GM23338 (cell line): ENCODE measurements around the gene CATSPERE. TPM values are rescaled to one million over a fixed set of nuclear protein-coding genes. Genes with fewer than 3 reads are reported as not detected.

Experiments
- ATAC-seq: fragments of 200-7000 bp; cut with Tn5 transposase; 3 replicates; pipeline ENCODE4 v1.9.1; 2020
- DNase-seq: peaks from one replicate; pipeline ENCODE4 v3.0.0-alpha.2; 2015; ENCODE audit warnings: low spot score
- H2AFZ ChIP-seq: fragments of 200-600 bp; sonication (generic); 2 replicates; pipeline ENCODE4 v1.8.0; 2016; ENCODE audit warnings: antibody characterized with exemption, mild to moderate bottlenecking, moderate library complexity
- H3F3A ChIP-seq: fragments of 200-600 bp; sonication (generic); replicated peaks from 2 replicates; pipeline ENCODE4 v1.8.0; 2017; ENCODE audit warnings: antibody characterized with exemption, mixed run types, low read depth
- H3K27ac ChIP-seq: fragments of 200-600 bp; sonication (generic); 2 replicates; pipeline ENCODE4 v1.6.1; 2016; ENCODE audit warnings: low read depth
- H3K27me3 ChIP-seq: fragments of 200-600 bp; sonication (generic); 2 replicates; pipeline ENCODE4 v1.8.0; 2016; ENCODE audit warnings: mild to moderate bottlenecking, mixed run types, moderate library complexity; ENCODE audit not compliant: insufficient read depth
- H3K36me3 ChIP-seq: fragments of 200-600 bp; sonication (generic); 2 replicates; pipeline ENCODE4 v1.8.0; 2016; ENCODE audit warnings: mild to moderate bottlenecking; ENCODE audit not compliant: insufficient read depth
- H3K4me1 ChIP-seq: fragments of 200-600 bp; sonication (generic); 2 replicates; pipeline ENCODE4 v1.8.0; 2016; ENCODE audit warnings: mild to moderate bottlenecking, moderate library complexity; ENCODE audit not compliant: insufficient read depth
- H3K4me2 ChIP-seq: fragments of 200-600 bp; sonication (generic); 2 replicates; pipeline ENCODE4 v1.7.1; 2017; ENCODE audit warnings: mixed run types
- H3K4me3 ChIP-seq: fragments of 200-600 bp; sonication (generic); 2 replicates; pipeline ENCODE4 v1.6.1; 2016; ENCODE audit warnings: mixed run types
- H3K79me2 ChIP-seq: fragments of 200-600 bp; sonication (generic); replicated peaks from 2 replicates; pipeline ENCODE4 v1.8.0; 2017; ENCODE audit warnings: mild to moderate bottlenecking; ENCODE audit not compliant: insufficient read depth
- H3K9me2 ChIP-seq: fragments of 200-600 bp; sonication (generic); 2 replicates; pipeline ENCODE4 v1.8.0; 2017; ENCODE audit not compliant: insufficient read depth
- H4K20me1 ChIP-seq: fragments of 200-600 bp; sonication (generic); replicated peaks from 2 replicates; pipeline ENCODE4 v1.8.0; 2017; ENCODE audit warnings: mild to moderate bottlenecking; ENCODE audit not compliant: insufficient read depth
- H3K27ac Mint-ChIP-seq: 2 replicates; pipeline ENCODE4 v1.8.0; 2020; ENCODE audit warnings: inconsistent platforms, mild to moderate bottlenecking, moderate library complexity, mixed read lengths
- H3K27me3 Mint-ChIP-seq: 3 replicates; pipeline ENCODE4 v1.8.0; 2022; ENCODE audit warnings: low read depth, mild to moderate bottlenecking, moderate library complexity, mixed read lengths, inconsistent platforms; ENCODE audit not compliant: insufficient read depth, poor library complexity
- H3K36me3 Mint-ChIP-seq: 3 replicates; pipeline ENCODE4 v1.8.0; 2021; ENCODE audit warnings: low read depth, mild to moderate bottlenecking, inconsistent platforms, moderate library complexity, mixed read lengths
- H3K4me1 Mint-ChIP-seq: 3 replicates; pipeline ENCODE4 v1.8.0; 2020; ENCODE audit warnings: mild to moderate bottlenecking, inconsistent platforms, mixed read lengths
- H3K4me3 Mint-ChIP-seq: 3 replicates; pipeline ENCODE4 v1.8.0; 2021; ENCODE audit warnings: moderate library complexity, mild to moderate bottlenecking, inconsistent platforms, mixed read lengths
- H3K9me3 Mint-ChIP-seq: 3 replicates; pipeline ENCODE4 v1.8.0; 2020; ENCODE audit warnings: moderate library complexity, mild to moderate bottlenecking, inconsistent platforms, mixed read lengths
- CREB1 ChIP-seq: fragments of 250-450 bp; sonication (Bioruptor Pico); IDR thresholded peaks from 2 replicates; pipeline ENCODE4 v1.5.0; 2020; ENCODE audit warnings: low read depth, mild to moderate bottlenecking, moderate library complexity
- CTCF ChIP-seq, 2 experiments: fragments of 200-600 bp in 1 of 2; sonication (generic) in 1 of 2; conservative IDR thresholded peaks; 2 replicates each; pipeline versions ENCODE4 v1.5.1 to v1.6.1; 2016 to 2017; ENCODE audit warnings: antibody characterized with exemption in 2 of 2, low read depth in 2 of 2, mild to moderate bottlenecking in 2 of 2, moderate library complexity in 1 of 2
- EZH2 ChIP-seq: fragments of 200-600 bp; sonication (generic); IDR thresholded peaks from one replicate; pipeline ENCODE4 v1.8.0; 2017; ENCODE audit warnings: antibody characterized with exemption, mild to moderate bottlenecking, low read depth; ENCODE audit not compliant: unreplicated experiment
- EZH2phosphoT487 ChIP-seq: fragments of 200-600 bp; sonication (generic); IDR thresholded peaks from one replicate; pipeline ENCODE4 v1.8.1; 2018; ENCODE audit warnings: antibody characterized with exemption; ENCODE audit not compliant: unreplicated experiment
- JUNB ChIP-seq: IDR thresholded peaks from one replicate; pipeline ENCODE4 v1.6.1; 2016; ENCODE audit warnings: antibody characterized with exemption; ENCODE audit not compliant: unreplicated experiment
- NANOG ChIP-seq: IDR thresholded peaks from 2 replicates; pipeline ENCODE4 v1.6.1; 2016; ENCODE audit warnings: antibody characterized with exemption, borderline replicate concordance
- REST ChIP-seq: IDR thresholded peaks from one replicate; pipeline ENCODE4 v1.6.1; 2018; ENCODE audit warnings: antibody characterized with exemption; ENCODE audit not compliant: unreplicated experiment
- STAT1 ChIP-seq: IDR thresholded peaks from one replicate; pipeline ENCODE4 v1.6.1; 2016; ENCODE audit warnings: antibody characterized with exemption; ENCODE audit not compliant: unreplicated experiment
- ZNF114 ChIP-seq: fragments of 250-450 bp; sonication (Bioruptor Pico); IDR thresholded peaks from 2 replicates; pipeline ENCODE4 v1.5.0; 2020; ENCODE audit warnings: mild to moderate bottlenecking, moderate library complexity
- ZNF331 ChIP-seq: fragments of 250-450 bp; sonication (Bioruptor Pico); IDR thresholded peaks from 2 replicates; pipeline ENCODE4 v1.5.0; 2020; ENCODE audit warnings: low read depth, mild to moderate bottlenecking, moderate library complexity
- ZNF462 ChIP-seq: fragments of 250-450 bp; sonication (Bioruptor Pico); IDR thresholded peaks from 2 replicates; pipeline ENCODE4 v1.5.0; 2020; ENCODE audit warnings: mild to moderate bottlenecking, moderate library complexity
- polyA plus RNA-seq: library from polyadenylated mRNA; unstranded; fragments of >200 nt; fragmentation: Nextera tagmentation; extraction: Ambion mirVana; gene quantifications from 2 replicates; pipeline ENCODE4 v1.2.1, GENCODE V29; 2016
- total RNA-seq: library from RNA; depleted of rRNA; stranded (reverse); fragments of >200 nt; shearing (Covaris generic); gene quantifications from 2 replicates; pipeline ENCODE4 v1.2.3, GENCODE V29; 2014

The CATSPERE gene
- total and polyA plus RNA-seq, 2 experiments from 2014 or later, result 0.70 TPM; not detected in 1

- Histone ChIP-seq H3K27me3 (no peaks in the 10 kb centered on the region), H3K4me3 (peak overlapping the region; percentile 97), H4K20me1 (peaks cover 25% of the 10 kb centered on the region; the same call in 1 of the 2 replicates), H2AFZ (no peak overlapping the region), H3K4me1 (peaks cover 44% of the 10 kb centered on the region), H3K27ac (peak overlapping the region; percentile 97), H3K79me2 (peaks cover 61% of the 10 kb centered on the region), H3K9me2 (peaks cover 7% of the 10 kb centered on the region; the same call in 1 of the 2 replicates), H3K4me2 (peak overlapping the region; percentile 77), H3F3A (no peaks in the 10 kb centered on the region), H3K36me3 (peaks cover under 1% of the 10 kb centered on the region; the same call in 1 of the 2 replicates)
- Mint-ChIP-seq H3K4me3 (no peak overlapping the region), H3K36me3 (peaks cover 24% of the 10 kb centered on the region), H3K4me1 (peaks cover 45% of the 10 kb centered on the region), H3K27ac (no peak overlapping the region), H3K9me3 (no peaks in the 10 kb centered on the region), H3K27me3 (peaks cover 2% of the 10 kb centered on the region)
- DNase-seq (no peak), ATAC-seq (no peak)
- TF ChIP-seq CTCF (conservative IDR thresholded peaks at IDR 0.05; ENCODE audit: low read depth in 2 of 2) (no peak), EZH2 (no peak), JUNB (no peak), CREB1 (no peak), ZNF462 (CRISPR knock-in tag) (no peak), STAT1 (no peak), REST (no peak), ZNF114 (CRISPR knock-in tag) (no peak), EZH2phosphoT487 (no peak), ZNF331 (CRISPR knock-in tag) (no peak), NANOG (no peak)
These were observed 193.3 kb downstream of the CATSPERE start for GRCh38 chr1:244654108-244655038.
